K562 (cell line): ENCODE measurements around the gene TMEM88. TPM values are rescaled to one million over a fixed set of nuclear protein-coding genes. Genes with fewer than 3 reads are reported as not detected.

Source experiments
- ATAC-seq: fragments of 200-7000 bp; cut with Tn5 transposase; 3 replicates; pipeline ENCODE4 v1.9.1; 2020; ENCODE audit warnings: moderate library complexity
- BruUV-seq: library from RNA; stranded (reverse); fragments of 400-500 nt; replicated peaks from 2 replicates; lab custom pipeline; 2021; lab: Mats Ljungman, UMichigan
- CTCF ChIA-PET: fragments of 300-600 bp; formaldehyde crosslinking; extraction: SDS; loops from one replicate; lab custom pipeline; 2021; ENCODE audit warnings: low intra/inter-chr PET ratio; lab: Yijun Ruan, JAX
- POLR2A ChIA-PET: fragments of 300-600, 350-650 bp; sonication (Branson Sonifier 250); formaldehyde crosslinking; extraction: SDS; loops from one replicate; lab custom pipeline; 2021; ENCODE audit warnings: antibody characterized with exemption, inconsistent platforms; lab: Yijun Ruan, JAX
- DNase-seq, 4 experiments: peaks; one replicate each; pipeline versions ENCODE4 v3.0.0 to v3.0.0-alpha.2; 2011 to 2018; ENCODE audit warnings: low spot score in 3 of 4, mixed read lengths in 3 of 4; ENCODE audit errors: extremely low read depth in 1 of 4
- FAIRE-seq: peaks from 2 replicates; lab custom pipeline; 2011; peaks lifted over from hg19 to GRCh38; lab: Jason Lieb, UNC
- H2AFZ ChIP-seq: 2 replicates; pipeline ENCODE4 v1.6.0; 2011; ENCODE audit warnings: low read depth, low read length, control low read depth, inconsistent platforms
- H3K27ac ChIP-seq: fragments of 200-600 bp; 3 replicates; pipeline ENCODE4 v1.8.0; 2011; ENCODE audit warnings: low read depth, mild to moderate bottlenecking, control low read depth, inconsistent platforms, low read length, moderate library complexity, mixed read lengths; ENCODE audit errors: extremely low read depth
- H3K27me3 ChIP-seq, 2 experiments: fragments of 300-600 bp in 1 of 2; 2 replicates in 1 of 2; 3 replicates in 1 of 2; pipeline versions ENCODE4 v1.6.0 to v1.8.0; 2011; ENCODE audit warnings: inconsistent platforms in 2 of 2, low read length in 2 of 2, mild to moderate bottlenecking in 1 of 2, mixed read lengths in 1 of 2, moderate library complexity in 1 of 2; ENCODE audit not compliant: control insufficient read depth in 2 of 2, insufficient read depth in 2 of 2
- H3K36me3 ChIP-seq: fragments of 300-600 bp; 3 replicates; pipeline ENCODE4 v1.8.0; 2011; ENCODE audit warnings: mild to moderate bottlenecking, low read length, inconsistent platforms; ENCODE audit not compliant: control insufficient read depth, insufficient read depth
- H3K4me1 ChIP-seq, 2 experiments: fragments of 200-600 bp in 1 of 2; replicated peaks in 1 of 2; 2 replicates in 1 of 2; 3 replicates in 1 of 2; pipeline versions ENCODE4 v1.5.1 to v1.8.0; 2011; ENCODE audit warnings: inconsistent platforms in 2 of 2, low read length in 2 of 2, mild to moderate bottlenecking in 1 of 2, mixed read lengths in 1 of 2, moderate library complexity in 1 of 2; ENCODE audit not compliant: control insufficient read depth in 2 of 2, insufficient read depth in 2 of 2
- H3K4me2 ChIP-seq: 2 replicates; pipeline ENCODE4 v1.6.1; 2011; ENCODE audit warnings: low read length, control low read depth, inconsistent platforms, mixed read lengths; ENCODE audit not compliant: insufficient read depth
- H3K4me3 ChIP-seq: fragments of 200-600 bp; sonication (generic), shearing (Covaris generic); 2 replicates; pipeline ENCODE4 v1.5.1; 2016; ENCODE audit warnings: control low read depth, inconsistent platforms
- H3K79me2 ChIP-seq: fragments of 200-600 bp; 3 replicates; pipeline ENCODE4 v1.8.0; 2011; ENCODE audit warnings: low read length, inconsistent platforms; ENCODE audit not compliant: control insufficient read depth, insufficient read depth
- H3K9ac ChIP-seq, 2 experiments: 2 replicates each; pipeline versions ENCODE4 v1.6.0 to v1.6.1; 2011; ENCODE audit warnings: low read depth in 2 of 2, low read length in 2 of 2, control low read depth in 1 of 2, inconsistent platforms in 1 of 2, mild to moderate bottlenecking in 1 of 2, mixed read lengths in 1 of 2; ENCODE audit not compliant: insufficient read depth in 1 of 2
- H3K9me1 ChIP-seq: one replicate; pipeline ENCODE4 v1.6.0; 2011; ENCODE audit warnings: inconsistent platforms, mild to moderate bottlenecking, low read length, moderate library complexity; ENCODE audit not compliant: control insufficient read depth, insufficient read depth
- H3K9me3 ChIP-seq: replicated peaks from 2 replicates; pipeline ENCODE4 v1.5.1; 2011; ENCODE audit warnings: low read depth, low read length, inconsistent platforms; ENCODE audit not compliant: control insufficient read depth, insufficient read depth
- H4K20me1 ChIP-seq: replicated peaks from 2 replicates; pipeline ENCODE4 v1.6.1; 2011; ENCODE audit warnings: low read length, inconsistent platforms, mixed read lengths; ENCODE audit not compliant: control insufficient read depth, insufficient read depth
- GTF2A2 ChIP-seq: IDR thresholded peaks from 2 replicates; pipeline ENCODE4 v1.6.1; 2016; ENCODE audit warnings: mild to moderate bottlenecking, missing genetic modification characterization, missing compliant biosample characterization
- HDAC6 ChIP-seq: IDR thresholded peaks from 2 replicates; pipeline ENCODE4 v1.6.1; 2012; ENCODE audit warnings: low read depth, mild to moderate bottlenecking, control low read depth, inconsistent platforms, low read length, moderate library complexity
- MAX ChIP-seq: sonication (generic); formaldehyde crosslinking; IDR thresholded peaks from 2 replicates; pipeline ENCODE4 v1.9.0; 2022; ENCODE audit warnings: mild to moderate bottlenecking, missing genetic modification reagents
- NCOA6 ChIP-seq: fragments of 450-650 bp; IDR thresholded peaks from 2 replicates; pipeline ENCODE4 v1.6.1; 2017; ENCODE audit warnings: mild to moderate bottlenecking
- PHB ChIP-seq: fragments of 250-450 bp; sonication (Bioruptor Pico); IDR thresholded peaks from 2 replicates; pipeline ENCODE4 v1.5.0; 2021
- PTBP1 ChIP-seq: fragments of 200-400 bp; formaldehyde crosslinking; IDR thresholded peaks from 2 replicates; pipeline ENCODE4 v1.6.1; 2017; ENCODE audit warnings: low read depth, low read length
- ZBTB26 ChIP-seq: fragments of 450-650 bp; formaldehyde crosslinking; IDR thresholded peaks from 2 replicates; pipeline ENCODE4 v1.4.0; 2022; ENCODE audit warnings: missing genetic modification characterization
- ZNF318 ChIP-seq, 2 experiments: fragments of 450-650 bp; IDR thresholded peaks; 2 replicates each; pipeline ENCODE4 v1.6.1; 2016; ENCODE audit warnings: mild to moderate bottlenecking in 2 of 2, borderline replicate concordance in 1 of 2, low read depth in 1 of 2, moderate library complexity in 1 of 2
- ZNF766 ChIP-seq: fragments of 200-800 bp; sonication (Bioruptor generic); conservative IDR thresholded peaks from 2 replicates; pipeline ENCODE4 v1.6.1; 2016; ENCODE audit warnings: missing genetic modification characterization, missing compliant biosample characterization
- WGBS: fragments of 100-300 bp; shearing (Covaris generic); methylation state at CpG from one replicate; pipeline ENCODE4 v1.1.6; 2016; ENCODE audit warnings: low coverage, mixed read lengths; ENCODE audit not compliant: insufficient coverage; ENCODE audit errors: missing lambda C conversion rate; 5-methylcytosine and 5-hydroxymethylcytosine counted together
- in situ Hi-C: fragments of 300-500 bp; cut with MboI; formaldehyde crosslinking; loops from 4 replicates; pipeline ENCODE4 v1.15.0; 2018; ENCODE audit warnings: inconsistent platforms, mixed read lengths
- intact Hi-C: fragments of 100-400 bp; cut with micrococcal nuclease; formaldehyde crosslinking; loops from 2 replicates; pipeline ENCODE4 v1.14.2; 2022
- polyA plus RNA-seq, 8 experiments: library from polyadenylated mRNA; depleted of rRNA in 4 of 8; stranded (reverse) in 5 of 8; unstranded in 3 of 8; fragments of >200 nt; fragmentation: Nextera tagmentation in 2 of 8; fragmentation: Illumina TruSeq in 1 of 8; extraction: Ambion mirVana in 2 of 8; extraction: Trizol in 1 of 8; gene quantifications; 2 replicates each; pipeline versions ENCODE4 v1.2.1 to v1.2.3, GENCODE V29; 2011 to 2014; ENCODE audit warnings: inconsistent platforms in 1 of 8, missing spikeins in 1 of 8
- total RNA-seq, 7 experiments: library from RNA; depleted of rRNA in 6 of 7; stranded (reverse); fragments of >200 nt in 6 of 7; fragmentation: Illumina TruSeq in 2 of 7; extraction: Trizol in 2 of 7; gene quantifications; 2 replicates each; pipeline versions ENCODE4 v1.2.1 to v1.2.3, GENCODE V29; 2011 to 2021; ENCODE audit warnings: low replicate concordance in 1 of 7
- TF ChIP-seq, protein P1 (sequence below): fragments of 250-450 bp; sonication (Bioruptor Pico); IDR thresholded peaks from 2 replicates; pipeline ENCODE4 v1.8.0; 2021; ENCODE audit warnings: mild to moderate bottlenecking, moderate library complexity

Gene TMEM88
- total and polyA plus RNA-seq, 9 of the 15 experiments (the other 6 are each of a cell fraction or from before 2014, with no cell fraction given): 0.10 to 1.4 (median 0.36) TPM; not detected in 3

DNA sequence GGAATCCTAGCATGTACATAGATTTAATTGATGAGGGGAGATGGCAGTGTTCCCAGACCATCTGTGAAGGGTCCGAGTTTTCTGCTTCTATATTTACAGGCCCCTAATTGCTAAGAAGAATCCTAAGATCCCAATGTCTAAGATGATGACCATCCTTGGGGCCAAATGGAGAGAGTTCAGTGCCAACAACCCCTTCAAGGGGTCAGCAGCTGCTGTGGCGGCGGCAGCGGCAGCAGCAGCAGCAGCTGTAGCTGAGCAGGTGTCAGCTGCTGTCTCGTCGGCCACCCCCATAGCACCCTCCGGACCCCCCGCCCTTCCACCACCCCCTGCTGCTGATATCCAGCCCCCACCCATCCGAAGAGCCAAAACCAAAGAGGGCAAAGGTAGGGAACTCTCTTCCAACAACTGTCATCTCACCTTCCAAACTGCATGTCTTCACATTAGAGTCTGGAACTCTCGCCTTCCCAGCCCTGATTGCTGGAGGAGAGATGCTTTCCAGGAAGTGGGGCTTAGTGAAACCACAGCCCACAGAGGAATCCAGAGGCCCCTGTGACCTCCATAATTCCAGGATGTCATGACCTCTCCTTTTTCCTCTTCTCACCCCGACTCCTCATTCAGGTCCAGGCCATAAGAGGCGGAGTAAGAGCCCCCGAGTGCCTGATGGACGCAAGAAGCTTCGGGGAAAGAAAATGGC, 38.5 kb downstream of the TMEM88 start:
- no peak for DNase-seq
- Histone ChIP-seq H3K4me3 (no peak overlapping the region), H3K79me2 (peaks cover 12% of the 10 kb centered on the region), H3K27ac (no peak overlapping the region), H3K9me1 (no peaks in the 10 kb centered on the region), H3K9ac (no peak overlapping the region), H3K27me3 (no peaks in the 10 kb centered on the region), H3K36me3 (peaks cover 51% of the 10 kb centered on the region), H3K4me1 (peaks cover 8 to 11% of the 10 kb centered on the region in 2 experiments; a peak in 4 of 5 replicates), H4K20me1 (no peaks in the 10 kb centered on the region; the same call in 1 of the 2 replicates), H3K4me2 (no peak overlapping the region), H2AFZ (no peak overlapping the region), H3K9me3 (no peaks in the 10 kb centered on the region)
- no TSS peak for BruUV-seq
- FAIRE-seq: no peak
- no peak for ATAC-seq
- ChIA-PET CTCF (interaction anchor here (1.2 kb wide), 1 partner anchor 31 kb away, joined by 3 read pairs; no protein-coding TSS in a partner anchor), POLR2A (interaction anchor here (0.7 kb wide), 1 partner anchor 850 kb away, joined by 4 read pairs; no protein-coding TSS in a partner anchor)
- in situ Hi-C loops: no loop called here
- 84% methylated on average over 6 of the region's 15 CpGs for WGBS
- intact Hi-C loops: loop anchor here (10.0 kb wide), 1 partner anchor 59 kb away; the partner anchor contains the start of gene KDM6B
- TF ChIP-seq MAX (CRISPR knock-in tag) (no peak), HDAC6 (no peak), ZBTB26 (CRISPR knock-in tag) (no peak), NCOA6 (no peak), PHB (CRISPR knock-in tag) (no peak), ZNF766 (CRISPR knock-in tag) (no peak), PTBP1 (no peak), GTF2A2 (tag) (no peak), ZNF318 (IDR thresholded peaks at IDR 0.05; ENCODE audit: borderline replicate concordance in 1 of 2, low read depth in 1 of 2) (no peak)
- TF ChIP-seq, protein P1, sequence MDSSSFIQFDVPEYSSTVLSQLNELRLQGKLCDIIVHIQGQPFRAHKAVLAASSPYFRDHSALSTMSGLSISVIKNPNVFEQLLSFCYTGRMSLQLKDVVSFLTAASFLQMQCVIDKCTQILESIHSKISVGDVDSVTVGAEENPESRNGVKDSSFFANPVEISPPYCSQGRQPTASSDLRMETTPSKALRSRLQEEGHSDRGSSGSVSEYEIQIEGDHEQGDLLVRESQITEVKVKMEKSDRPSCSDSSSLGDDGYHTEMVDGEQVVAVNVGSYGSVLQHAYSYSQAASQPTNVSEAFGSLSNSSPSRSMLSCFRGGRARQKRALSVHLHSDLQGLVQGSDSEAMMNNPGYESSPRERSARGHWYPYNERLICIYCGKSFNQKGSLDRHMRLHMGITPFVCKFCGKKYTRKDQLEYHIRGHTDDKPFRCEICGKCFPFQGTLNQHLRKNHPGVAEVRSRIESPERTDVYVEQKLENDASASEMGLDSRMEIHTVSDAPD (CRISPR knock-in tag): no peak
